Testis (tissue), 3 donors: ENCODE results near the gene GIPC2. TPM values are rescaled to one million over a fixed set of nuclear protein-coding genes. Genes with fewer than 3 reads are reported as not detected.

Source experiments
- DNase-seq: peaks from one replicate; pipeline ENCODE4 v3.0.0-alpha.2; 2019
- H3K27ac ChIP-seq, 2 donors: fragments of 200-600 bp; sonication (generic); one replicate each; pipeline ENCODE4 v1.5.1; 2019
- H3K27me3 ChIP-seq: fragments of 200-600 bp; sonication (generic); one replicate; pipeline ENCODE4 v1.5.1; 2019
- H3K36me3 ChIP-seq: fragments of 200-600 bp; sonication (generic); one replicate; pipeline ENCODE4 v1.5.1; 2017; ENCODE audit warnings: low read depth; ENCODE audit errors: missing control alignments
- H3K4me1 ChIP-seq: fragments of 200-600 bp; sonication (generic); one replicate; pipeline ENCODE4 v1.5.1; 2019
- H3K4me3 ChIP-seq, 2 donors: fragments of 200-600 bp; sonication (generic); one replicate each; pipeline ENCODE4 v1.5.1; 2017 to 2019
- H3K9me3 ChIP-seq: fragments of 200-600 bp; sonication (generic); one replicate; pipeline ENCODE4 v1.5.1; 2017
- POLR2A ChIP-seq: fragments of 450-650 bp; IDR thresholded peaks from one replicate; pipeline ENCODE4 v1.6.1; 2017; ENCODE audit warnings: antibody characterized with exemption, mild to moderate bottlenecking, moderate library complexity
- WGBS, 2 donors: methylation state at CpG; one replicate each; pipeline ENCODE4 v1.1.5; 2018; 5-methylcytosine and 5-hydroxymethylcytosine counted together
- intact Hi-C: fragments of 100-400 bp; cut with DNase I; formaldehyde crosslinking; loops from one replicate; pipeline ENCODE4 v1.15.1; 2023; ENCODE audit warnings: low total_unique reads
- polyA plus RNA-seq: library from polyadenylated mRNA; stranded (reverse); fragments of 350-450 nt; fragmentation: Illumina TruSeq; extraction: RNeasy Lipid Tissue Mini Kit (QIAGEN cat#74804); gene quantifications from one replicate; pipeline ENCODE4 v1.2.3, GENCODE V29; 2014; ENCODE audit warnings: low read depth, low replicate concordance; ENCODE audit not compliant: insufficient read depth
- total RNA-seq, 2 donors: library from RNA; depleted of rRNA; stranded (reverse); fragments of >200 nt; gene quantifications; one replicate each; pipeline ENCODE4 v1.2.3, GENCODE V29; 2016
- TF ChIP-seq, protein P1 (sequence below), 3 experiments: fragments of 450-650 bp in 2 of 3; fragments of 200-600 bp in 1 of 3; sonication (generic) in 1 of 3; IDR thresholded peaks; one replicate each; pipeline ENCODE4 v1.5.1; 2016 to 2019; ENCODE audit warnings: antibody characterized with exemption in 3 of 3, mild to moderate bottlenecking in 2 of 3, moderate library complexity in 1 of 3

Gene GIPC2
- total and polyA plus RNA-seq, 3 donors from 2014 or later: 1.9 to 2.4 (median 2.0) TPM

GRCh38 chr1:78165816-78166215, 120.0 kb downstream of the GIPC2 start:
- Histone ChIP-seq H3K27me3 (no peaks in the 10 kb centered on the region), H3K9me3 (no peaks in the 10 kb centered on the region), H3K4me1 (no peaks in the 10 kb centered on the region), H3K36me3 (no peaks in the 10 kb centered on the region), H3K27ac (no peak overlapping the region), H3K4me3 (no peak overlapping the region)
- WGBS, 2 donors: 73 to 90% methylated on average over 2 of the region's 2 CpGs
- no peak for TF ChIP-seq POLR2A
- TF ChIP-seq, protein P1, sequence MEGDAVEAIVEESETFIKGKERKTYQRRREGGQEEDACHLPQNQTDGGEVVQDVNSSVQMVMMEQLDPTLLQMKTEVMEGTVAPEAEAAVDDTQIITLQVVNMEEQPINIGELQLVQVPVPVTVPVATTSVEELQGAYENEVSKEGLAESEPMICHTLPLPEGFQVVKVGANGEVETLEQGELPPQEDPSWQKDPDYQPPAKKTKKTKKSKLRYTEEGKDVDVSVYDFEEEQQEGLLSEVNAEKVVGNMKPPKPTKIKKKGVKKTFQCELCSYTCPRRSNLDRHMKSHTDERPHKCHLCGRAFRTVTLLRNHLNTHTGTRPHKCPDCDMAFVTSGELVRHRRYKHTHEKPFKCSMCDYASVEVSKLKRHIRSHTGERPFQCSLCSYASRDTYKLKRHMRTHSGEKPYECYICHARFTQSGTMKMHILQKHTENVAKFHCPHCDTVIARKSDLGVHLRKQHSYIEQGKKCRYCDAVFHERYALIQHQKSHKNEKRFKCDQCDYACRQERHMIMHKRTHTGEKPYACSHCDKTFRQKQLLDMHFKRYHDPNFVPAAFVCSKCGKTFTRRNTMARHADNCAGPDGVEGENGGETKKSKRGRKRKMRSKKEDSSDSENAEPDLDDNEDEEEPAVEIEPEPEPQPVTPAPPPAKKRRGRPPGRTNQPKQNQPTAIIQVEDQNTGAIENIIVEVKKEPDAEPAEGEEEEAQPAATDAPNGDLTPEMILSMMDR (IDR thresholded peaks at IDR 0.05): no peak
- intact Hi-C loops: no loop called here
- no peak for DNase-seq

GRCh38 chr1:78168306-78168705, 122.5 kb downstream of the GIPC2 start:
- H3K9me3 ChIP-seq: no peaks in the 10 kb centered on the region
- TF ChIP-seq POLR2A: no peak
- TF ChIP-seq, protein P1 (IDR thresholded peaks at IDR 0.05): no peak
- DNase-seq: no peak
- no peak overlapping the region for H3K4me3 ChIP-seq
- no peaks in the 10 kb centered on the region for H3K36me3 ChIP-seq
- no peaks in the 10 kb centered on the region for H3K27me3 ChIP-seq
- intact Hi-C loops: no loop called here
- H3K4me1 ChIP-seq: no peaks in the 10 kb centered on the region
- H3K27ac ChIP-seq: no peak overlapping the region

- TF ChIP-seq POLR2A: no peak
- TF ChIP-seq, protein P1 (IDR thresholded peaks at IDR 0.05): no peak
- Histone ChIP-seq H3K36me3 (no peaks in the 10 kb centered on the region), H3K4me3 (no peak overlapping the region), H3K27ac (no peak overlapping the region), H3K9me3 (no peaks in the 10 kb centered on the region), H3K4me1 (no peaks in the 10 kb centered on the region), H3K27me3 (no peaks in the 10 kb centered on the region)
- DNase-seq: no peak
- intact Hi-C loops: no loop called here
- WGBS, 2 donors: 72 to 78% methylated on average over 2 of the region's 2 CpGs
Observed at GRCh38 chr1:78170859-78171258, 125.1 kb downstream of the GIPC2 start.

GRCh38 chr1:78171736-78172590, 126.2 kb downstream of the GIPC2 start:
- no peak for TF ChIP-seq POLR2A
- WGBS, 2 donors: 91 to 96% methylated on average over 3 of the region's 3 CpGs
- Histone ChIP-seq H3K4me3 (no peak overlapping the region), H3K27ac (no peak overlapping the region), H3K4me1 (no peaks in the 10 kb centered on the region), H3K27me3 (no peaks in the 10 kb centered on the region), H3K9me3 (no peaks in the 10 kb centered on the region), H3K36me3 (no peaks in the 10 kb centered on the region)
- no peak for DNase-seq
- intact Hi-C loops: no loop called here

- H3K36me3 ChIP-seq: no peaks in the 10 kb centered on the region
- no peak overlapping the region for H3K4me3 ChIP-seq
- intact Hi-C loops: no loop called here
- H3K27ac ChIP-seq: no peak overlapping the region
- no peaks in the 10 kb centered on the region for H3K27me3 ChIP-seq
- DNase-seq: no peak
- no peaks in the 10 kb centered on the region for H3K9me3 ChIP-seq
- H3K4me1 ChIP-seq: no peaks in the 10 kb centered on the region
- 47 to 57% methylated on average over 3 of the region's 3 CpGs for WGBS, 2 donors
- TF ChIP-seq POLR2A: no peak
- TF ChIP-seq, protein P1 (IDR thresholded peaks at IDR 0.05): no peak
Observed at GRCh38 chr1:78176448-78176847, 130.7 kb downstream of the GIPC2 start.
